OCI-M1 (cell line): ENCODE measurements around the gene DGKQ.
A peak's percentile ranks its signal among the peaks of the same experiment; 100 is the strongest.
"Not testable (repeated sequence)": the region's sequence is repeated elsewhere in the genome, so short reads cannot be mapped to it uniquely, and the experiment has no call there.

Experiments
- DNase-seq: peaks from one replicate; lab custom pipeline; 2025; lab: John Stamatoyannopoulos, UW

Gene DGKQ

DNA sequence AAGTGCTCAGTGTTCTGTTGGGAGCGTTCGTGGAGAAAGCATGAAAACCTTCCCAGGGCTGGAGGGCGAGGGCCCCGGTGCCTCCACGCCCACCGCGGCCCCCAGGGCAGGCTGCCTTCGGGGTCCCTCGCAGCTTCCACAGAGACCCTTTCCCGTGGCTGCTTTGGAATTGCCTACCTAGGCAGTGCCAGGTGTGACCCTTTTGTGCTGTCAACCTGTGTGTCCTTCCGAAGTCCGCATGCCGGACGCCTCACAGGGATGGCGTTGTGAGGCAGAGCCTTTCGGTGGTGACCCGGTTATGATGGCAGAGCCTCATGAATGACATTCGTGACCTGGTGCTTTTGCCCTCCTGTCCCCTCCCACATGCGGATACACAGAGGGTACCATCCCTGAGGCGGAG, 23.7 kb downstream of the DGKQ start:
- no peak for DNase-seq

DNA sequence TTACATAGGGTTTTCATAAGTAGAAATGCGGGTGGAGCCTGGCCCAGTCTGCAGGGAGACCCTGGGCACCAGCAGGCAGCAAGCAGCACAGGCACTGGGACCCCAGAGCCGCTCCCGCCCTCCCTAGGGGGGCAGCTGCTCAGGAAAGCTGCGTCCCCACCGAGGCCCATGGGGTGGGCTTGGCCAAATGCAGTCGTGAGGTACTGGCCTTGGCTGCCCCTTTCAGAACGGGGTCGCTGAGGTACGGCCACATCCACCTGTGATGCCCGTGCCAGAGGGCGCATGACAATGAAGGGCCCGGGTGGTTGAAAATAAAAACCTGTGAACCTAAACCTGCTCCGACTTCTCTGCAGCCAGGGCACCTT, 24.5 kb downstream of the DGKQ start:
- no peak for DNase-seq

DNA sequence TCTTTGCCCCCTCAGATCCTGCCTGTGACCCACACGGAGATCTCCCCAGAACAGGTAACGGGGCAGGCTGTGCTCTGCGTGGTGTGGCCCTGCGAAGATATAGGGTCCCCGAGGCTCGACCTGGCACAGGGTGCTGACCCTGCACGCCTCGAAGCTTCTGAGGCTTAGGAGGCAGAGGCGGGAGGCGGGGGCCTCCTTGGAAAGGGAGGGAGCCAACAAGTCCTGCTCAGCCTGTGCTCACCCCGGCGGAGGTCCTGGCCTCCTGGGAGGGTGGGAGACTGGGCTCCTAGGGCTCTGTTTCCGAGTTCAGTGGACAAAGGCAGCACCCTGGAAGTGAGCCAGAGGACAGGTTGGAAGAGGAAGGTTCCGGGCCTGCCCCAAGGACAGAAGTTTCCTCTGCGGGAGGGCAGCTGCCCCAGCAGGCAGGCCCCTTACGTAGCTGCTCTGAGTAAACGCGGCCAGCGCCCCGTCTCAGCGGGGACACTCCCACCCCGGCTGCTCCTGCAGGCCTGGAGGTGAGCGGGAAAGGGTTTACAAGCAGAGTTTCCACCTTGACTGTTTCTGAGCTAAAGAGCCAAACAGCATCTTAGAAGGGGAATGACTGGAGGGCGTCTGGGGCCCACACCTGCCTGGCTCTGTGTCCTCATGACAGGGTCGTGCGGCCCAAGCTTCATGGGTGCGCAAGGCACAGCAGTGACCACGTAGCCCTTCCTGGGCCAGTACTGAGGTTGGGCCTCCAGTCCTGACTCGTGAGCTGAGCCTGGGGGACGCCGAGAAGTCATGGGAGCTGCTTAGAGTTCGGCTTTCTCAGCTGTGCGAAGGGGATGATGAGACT, 25.1 kb downstream of the DGKQ start:
- DNase-seq, result no peak

DNA sequence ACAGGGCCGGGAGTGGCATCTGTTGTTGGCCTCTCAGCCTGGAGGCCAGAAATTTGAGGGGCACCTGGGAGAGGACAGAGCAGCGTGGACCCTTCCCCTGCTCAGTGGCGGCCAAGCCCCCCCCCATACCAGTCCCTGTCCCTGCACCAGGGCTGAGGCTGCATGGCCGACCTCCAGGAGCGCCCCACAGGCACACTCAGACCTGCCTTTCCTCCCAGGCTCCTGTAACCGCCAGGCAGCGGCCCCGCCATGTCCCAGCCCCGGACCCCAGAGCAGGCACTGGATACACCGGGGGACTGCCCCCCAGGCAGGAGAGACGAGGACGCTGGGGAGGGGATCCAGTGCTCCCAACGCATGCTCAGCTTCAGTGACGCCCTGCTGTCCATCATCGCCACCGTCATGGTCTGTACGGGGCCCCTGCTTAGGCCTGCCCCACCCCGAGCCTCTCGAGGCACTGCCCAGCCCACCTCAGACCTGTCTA, 25.8 kb downstream of the DGKQ start:
- no peak for DNase-seq

DNA sequence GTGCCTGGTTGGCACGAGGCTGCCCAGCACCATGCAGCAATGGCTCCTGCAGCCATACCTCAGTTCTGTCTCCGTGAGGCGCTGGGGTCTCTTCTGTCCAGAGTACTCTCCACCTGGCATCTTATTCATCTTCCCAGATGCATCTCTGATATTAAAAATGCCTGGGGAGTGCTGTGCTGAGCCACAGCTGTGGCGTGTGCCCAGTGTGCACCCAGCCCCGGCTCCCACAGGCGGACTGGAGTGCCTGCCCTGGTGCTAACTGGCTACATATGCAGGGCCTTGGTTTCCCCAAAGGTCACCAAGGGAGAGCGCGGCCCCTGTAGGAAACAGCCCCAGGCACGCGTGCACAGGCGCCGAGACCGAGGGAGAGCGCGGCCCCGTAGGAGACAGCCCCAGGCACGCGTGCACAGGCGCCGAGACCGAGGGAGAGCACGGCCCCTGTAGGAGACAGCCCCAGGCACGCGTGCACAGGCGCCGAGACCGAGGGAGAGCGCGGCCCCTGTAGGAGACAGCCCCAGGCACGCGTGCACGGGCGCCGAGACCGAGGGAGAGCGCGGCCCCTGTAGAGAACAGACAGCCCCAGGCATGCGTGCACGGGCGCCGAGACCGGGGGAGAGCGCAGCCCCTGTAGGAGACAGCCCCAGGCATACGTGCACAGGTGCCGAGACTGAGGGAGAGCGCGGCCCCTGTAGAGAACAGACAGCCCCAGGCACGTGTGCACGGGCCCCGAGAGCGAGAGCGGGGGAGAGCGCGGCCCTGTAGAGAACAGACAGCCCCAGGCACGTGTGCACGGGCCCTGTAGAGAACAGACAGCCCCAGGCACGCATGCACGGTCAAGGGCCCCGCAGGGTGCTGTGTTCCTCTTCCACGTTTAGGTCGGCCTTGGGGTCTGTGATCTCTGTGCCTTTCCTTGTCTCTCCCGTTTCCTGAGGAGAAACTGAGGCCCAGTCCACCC, 26.6 kb downstream of the DGKQ start:
- no peak for DNase-seq

DNA sequence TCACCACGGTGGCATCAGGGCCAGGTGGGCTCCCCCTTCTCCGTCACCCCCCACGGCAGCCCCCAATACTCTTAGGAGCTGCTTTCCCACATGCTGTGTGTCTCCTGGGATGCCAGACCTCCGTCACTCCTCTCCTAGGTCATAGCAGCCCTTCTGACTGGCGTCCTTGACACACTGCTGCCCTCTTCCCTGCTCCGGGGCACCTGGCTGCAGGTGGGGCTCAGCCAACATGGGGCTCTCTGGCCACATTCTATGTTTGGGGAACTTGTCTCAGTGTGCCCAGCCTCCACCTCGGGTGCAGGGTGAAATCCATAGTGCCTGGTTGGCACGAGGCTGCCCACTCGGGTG, 27.3 kb downstream of the DGKQ start:
- no peak for DNase-seq

DNA sequence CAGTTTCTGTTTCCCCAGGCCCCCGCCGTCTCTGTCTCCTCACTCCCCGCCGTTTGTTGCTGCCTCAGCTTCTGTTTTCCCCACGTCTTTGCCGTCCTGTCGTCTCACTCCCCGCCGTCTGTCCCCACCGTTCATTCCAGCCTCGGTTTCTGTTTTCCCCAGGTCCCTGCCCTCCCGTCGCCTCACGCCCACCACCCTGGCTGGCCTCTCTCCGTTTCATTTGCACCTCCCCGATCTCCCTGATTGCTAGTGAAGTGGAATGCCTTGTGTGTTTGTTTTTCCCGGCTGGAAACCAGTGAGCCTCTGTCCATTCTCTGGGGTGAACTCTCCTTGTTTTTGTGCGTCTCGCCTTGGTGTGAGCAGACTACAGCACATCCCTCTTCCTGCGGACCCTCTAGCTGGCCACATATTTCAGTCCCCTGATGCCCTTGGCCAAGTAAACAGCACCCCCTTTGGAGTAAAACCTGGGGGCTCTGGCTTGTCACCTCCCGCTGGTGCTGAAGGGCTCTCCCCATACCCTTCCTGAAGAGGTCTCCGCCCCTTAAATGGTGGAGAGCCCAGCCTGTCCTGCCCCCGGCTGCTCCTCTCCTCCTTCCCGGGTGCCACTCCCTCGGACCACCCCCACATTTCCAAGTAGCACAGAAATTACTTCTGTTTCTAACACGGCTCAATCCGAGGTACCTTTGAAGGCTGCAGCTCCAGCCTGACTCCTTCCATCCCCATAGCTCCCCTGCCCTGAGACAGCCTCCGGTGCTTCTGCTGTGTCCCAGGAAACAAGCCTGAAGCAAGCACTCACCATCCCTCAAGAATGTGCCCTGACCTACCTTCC, 27.9 kb downstream of the DGKQ start:
- no peak for DNase-seq

DNA sequence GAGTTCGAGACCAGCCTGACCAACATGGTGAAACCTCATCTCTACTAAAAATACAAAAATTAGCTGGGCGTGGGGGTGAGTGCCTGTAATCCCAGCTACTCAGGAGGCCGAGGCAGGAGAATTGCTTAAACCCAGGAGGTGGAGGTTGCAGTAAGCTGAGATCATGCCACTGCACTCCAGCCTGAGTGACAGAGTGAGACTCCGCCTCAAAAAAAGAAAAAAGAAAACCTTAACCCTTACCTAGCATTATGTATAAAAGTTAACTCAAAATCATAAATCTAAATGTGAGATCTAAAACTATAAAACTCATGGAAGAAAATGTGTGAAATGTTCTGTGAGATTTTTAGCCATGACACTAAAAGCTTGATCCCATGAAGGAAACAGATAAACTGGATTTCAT, 33.9 kb downstream of the DGKQ start:
- not testable (repeated sequence) for DNase-seq

DNA sequence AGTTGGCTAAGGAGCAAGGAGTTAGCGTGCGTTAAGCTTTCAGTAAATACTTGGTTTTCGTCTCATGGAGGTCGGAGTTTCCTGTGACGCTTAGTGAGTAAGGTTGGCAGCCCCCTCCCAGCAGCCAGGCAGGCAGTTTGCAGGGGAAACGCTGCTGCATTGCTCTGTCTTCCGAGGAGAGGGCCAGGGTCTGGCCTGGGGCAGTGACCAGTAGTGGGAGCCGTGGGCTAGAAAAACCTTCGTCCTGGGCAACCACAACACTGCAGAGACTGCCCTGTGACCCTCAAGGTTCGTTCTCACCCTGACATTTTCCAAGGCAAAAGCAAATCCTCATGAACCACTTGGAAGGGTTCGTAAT, 40.7 kb downstream of the DGKQ start:
- DNase-seq, result peak; percentile 73

DNA sequence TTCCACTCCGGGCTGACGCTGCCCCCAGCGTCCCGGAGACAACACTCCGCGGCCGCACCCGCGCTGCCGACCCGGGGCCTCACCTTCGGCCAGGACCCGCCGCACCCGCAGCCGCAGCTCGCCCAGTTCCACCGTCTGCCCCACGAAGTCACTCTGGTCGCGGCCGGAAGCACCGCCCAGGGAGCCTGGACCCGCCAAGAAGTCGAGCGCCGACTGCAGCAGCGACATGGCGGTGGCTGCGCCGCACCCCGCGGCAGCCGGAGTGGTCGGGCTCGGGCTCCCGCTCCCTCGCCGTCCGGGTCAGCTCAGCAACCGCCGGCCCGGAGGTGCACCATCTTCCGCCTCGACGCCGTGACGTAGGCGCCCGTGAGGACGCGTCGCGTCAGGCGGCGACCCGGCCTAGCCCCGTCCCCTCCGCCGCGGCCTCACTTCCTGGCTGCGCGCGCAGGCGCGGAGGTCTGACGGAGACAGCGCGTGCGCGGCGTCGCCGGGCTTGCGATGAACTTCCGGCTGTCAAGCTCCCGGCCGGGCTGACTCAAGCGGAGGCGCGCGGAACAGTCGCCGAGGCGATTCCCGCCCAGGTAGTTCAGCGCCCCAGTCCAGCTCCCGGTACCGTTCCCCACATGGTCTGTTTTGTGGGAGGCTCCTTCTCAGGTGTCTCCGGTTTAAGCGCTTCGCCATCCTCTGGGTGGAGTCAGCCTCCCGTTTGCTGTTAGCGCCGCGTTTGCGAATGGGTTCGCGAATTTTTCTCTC, 41.2 kb downstream of the DGKQ start, which contains the start of the genes GAK and TMEM175:
TSS of gene GAK (minus strand) at position 357 of the 753 bp plus-strand sequence. CDS start at position 228, 129 bp downstream.
TSS of gene TMEM175 (plus strand) at position 501 of the 753 bp plus-strand sequence. CDS start 15,280 bp downstream, outside the sequence.
- peak; percentile 97 for DNase-seq

DNA sequence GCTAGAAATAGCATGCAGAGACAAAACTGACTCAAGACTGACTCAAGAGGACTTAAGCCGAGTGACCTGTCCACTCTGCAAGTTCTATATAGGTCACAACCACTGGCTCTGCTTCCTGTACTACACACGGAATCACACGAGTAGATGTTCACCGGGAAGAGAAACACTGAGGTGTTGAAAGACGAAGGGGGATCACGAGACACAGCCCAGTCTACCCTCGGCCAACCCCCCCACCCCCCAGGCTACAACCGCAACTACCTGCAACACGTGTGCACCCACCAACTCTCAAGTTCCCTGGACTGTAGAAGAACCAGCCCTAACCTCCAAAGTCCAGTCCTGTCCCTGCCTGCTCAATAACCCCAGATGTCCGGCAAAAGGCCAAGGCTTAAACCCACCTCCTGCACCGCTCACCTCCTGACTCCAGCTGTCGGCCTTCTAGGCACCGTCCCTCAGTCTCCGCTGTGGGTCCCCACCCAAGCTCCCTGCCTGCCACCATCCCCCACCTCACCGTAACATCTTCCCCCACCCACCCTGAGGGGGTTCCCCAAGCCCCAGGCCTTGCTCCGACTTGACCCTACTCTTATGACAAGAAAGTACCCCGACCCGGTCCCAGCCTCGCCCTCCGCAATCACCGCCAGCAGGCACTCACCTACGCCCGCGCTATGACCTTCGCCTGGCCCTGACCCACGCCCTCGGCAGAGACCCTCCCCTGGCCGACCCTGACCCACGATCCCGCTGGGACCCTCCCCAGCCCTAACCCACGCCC, 42.0 kb downstream of the DGKQ start:
- peak; percentile 29 for DNase-seq

DNA sequence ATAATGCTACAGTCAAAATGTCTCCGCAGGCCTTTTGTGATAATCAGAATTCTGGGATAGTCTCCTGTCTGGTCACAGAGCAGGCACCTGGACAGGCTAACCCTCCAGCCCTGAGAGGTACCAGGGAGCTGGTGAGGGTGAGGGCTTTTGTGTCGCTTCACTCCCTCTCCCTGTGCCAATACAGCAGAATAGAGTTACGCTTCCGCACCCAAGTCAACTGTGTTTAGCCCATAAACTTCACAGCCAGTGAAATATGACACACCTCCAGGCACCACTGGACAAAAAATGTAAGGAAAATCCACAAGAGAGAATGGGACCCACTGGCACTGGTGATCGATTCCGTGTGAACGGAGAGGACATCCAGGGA, 42.6 kb downstream of the DGKQ start:
- DNase-seq, result no peak

DNA sequence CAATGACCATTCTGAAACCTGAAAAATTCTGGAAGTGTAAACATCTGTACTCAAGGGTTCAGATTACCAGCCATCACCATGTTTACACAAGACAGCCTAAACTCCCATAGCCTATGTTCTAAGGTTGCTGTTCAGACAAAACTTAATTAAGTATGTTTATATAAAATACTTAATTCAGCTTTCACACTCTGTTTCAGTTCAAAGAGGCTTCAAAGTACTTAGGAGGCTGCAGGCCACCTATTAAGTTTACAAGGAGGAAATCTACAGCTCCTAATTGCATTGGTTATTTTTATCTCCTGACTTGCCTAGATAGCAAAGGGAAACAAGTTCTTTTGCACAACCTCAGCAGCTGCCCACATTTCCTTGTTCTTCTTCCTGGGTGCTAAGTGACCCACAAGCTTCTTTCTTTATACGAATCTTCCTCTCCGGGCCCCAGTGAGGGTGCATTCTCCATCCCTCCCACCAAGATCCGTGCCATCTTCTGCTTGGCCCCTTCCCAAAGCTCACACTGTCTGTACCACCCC, 43.3 kb downstream of the DGKQ start:
- DNase-seq, result peak; percentile 6

DNA sequence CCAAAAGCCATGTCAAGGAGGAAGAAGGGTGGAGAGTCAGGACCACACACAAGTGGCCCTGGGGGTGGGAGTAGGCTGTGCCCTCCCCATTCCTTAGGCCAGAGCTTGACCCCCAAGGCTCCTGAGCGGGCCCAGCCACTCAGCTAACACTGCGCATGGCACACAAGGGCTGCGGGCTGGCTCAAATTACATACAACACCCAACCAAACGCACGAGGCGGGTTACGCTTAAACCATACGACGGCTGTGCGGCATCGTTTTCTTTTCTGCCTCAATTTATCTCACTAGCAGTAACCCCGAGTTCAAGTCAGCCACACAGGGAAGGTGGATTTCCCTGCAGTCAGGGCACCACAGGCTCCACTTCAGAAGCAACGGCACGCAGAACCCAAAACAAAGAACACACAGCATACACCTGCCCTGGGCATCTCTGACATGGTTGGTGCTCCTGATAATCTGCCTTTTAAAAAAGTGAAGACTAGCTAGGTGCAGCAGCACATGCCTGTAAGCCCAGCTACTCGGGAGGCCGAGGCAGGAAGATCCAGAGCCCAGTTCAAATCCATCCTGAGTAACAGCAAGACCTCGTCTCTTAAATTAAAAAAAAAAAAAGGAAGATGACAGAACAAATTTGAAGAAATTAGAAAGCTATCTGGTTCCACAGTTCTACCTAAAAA, 44.1 kb downstream of the DGKQ start:
- no peak for DNase-seq

DNA sequence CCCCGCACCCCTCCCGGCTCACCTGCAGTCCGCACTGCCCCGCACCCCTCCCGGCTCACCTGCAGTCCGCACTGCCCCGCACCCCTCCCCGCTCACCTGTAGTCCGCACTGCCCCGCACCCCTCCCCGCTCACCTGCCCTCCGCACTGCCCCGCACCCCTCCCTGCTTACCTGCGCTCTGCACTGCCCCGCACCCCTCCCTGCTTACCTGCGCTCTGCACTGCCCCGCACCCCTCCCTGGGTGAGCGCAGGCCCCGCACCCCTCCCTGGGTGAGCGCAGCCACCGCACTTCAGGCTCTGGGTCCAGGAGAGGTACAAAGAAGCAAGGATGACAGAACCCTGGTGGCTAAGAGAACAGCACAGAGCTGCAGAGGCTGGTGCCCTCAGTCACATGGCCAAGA, 45.8 kb downstream of the DGKQ start:
- DNase-seq, result not testable (repeated sequence)

DNA sequence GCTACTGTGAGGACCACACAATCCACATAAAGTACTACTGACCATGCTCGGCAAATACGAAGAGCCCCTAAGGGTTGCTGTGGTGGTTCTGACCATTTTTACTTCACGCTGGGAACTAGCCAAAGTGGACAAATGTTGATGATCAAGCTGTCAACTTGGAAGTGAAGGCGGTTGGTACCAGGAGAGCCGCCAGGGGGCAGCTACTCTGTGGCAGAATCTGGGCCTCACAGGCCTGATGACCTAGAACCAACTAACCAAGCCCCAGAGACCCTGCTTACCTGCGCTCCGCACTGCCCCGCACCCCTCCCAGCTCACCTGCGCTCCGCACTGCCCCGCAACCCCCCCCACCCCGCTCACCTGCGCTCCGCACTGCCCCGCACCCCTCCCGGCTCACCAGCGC, 46.8 kb downstream of the DGKQ start:
- no peak for DNase-seq

DNA sequence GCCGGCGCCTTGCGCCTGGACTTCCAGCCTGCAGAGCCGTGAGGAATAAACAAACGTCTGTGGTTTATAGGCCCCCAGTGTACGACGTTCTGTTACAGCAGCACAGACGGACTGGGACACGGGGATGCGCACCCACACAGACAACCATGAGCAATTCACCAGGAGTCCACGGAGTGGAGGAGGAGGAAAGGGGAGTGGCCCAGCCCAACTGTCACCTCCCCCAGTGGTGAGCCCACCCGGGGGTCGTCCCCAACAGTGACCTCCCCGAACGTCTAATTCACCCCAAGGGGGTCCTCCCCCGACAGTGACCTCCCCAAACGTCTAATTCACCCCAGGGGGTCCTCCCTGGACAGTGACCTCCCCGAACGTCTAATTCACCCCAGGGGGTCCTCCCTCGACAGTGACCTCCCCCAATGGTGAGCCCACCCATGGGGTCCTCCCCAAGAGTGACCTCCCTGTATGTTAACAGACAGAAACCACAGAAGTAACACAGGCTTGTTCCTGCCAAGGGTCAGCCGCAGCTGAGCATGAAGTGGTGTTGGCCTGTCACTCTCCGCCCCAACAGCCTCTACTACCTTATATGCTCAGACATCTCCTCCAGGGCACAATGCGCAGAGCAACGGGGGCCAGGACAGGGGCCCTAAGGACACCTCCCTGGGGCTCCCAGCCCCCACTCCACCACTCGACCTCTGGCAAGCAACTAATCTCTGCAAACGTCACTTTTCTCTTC, 47.4 kb downstream of the DGKQ start:
- DNase-seq, result no peak

DNA sequence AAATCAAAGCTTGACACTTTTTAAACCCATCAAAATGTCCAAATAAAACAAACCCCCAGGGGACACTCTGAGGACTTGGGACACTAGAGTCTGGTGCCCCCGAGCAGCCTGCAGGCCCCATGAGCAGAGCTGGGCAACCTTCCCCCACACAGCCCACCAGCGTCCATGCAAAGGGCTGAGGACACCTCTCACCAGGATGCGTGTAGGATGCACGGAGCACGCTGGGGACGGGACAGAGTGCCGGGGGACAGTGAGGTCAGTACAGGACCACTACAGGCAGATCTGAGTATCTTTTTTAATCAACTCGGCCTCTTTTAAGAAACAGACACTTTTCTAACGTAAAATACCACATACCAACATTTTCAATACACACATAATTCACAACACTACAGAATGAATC, 48.2 kb downstream of the DGKQ start:
- no peak for DNase-seq
